HEK293 (cell line): ENCODE data around the gene ZBTB4.

Experiments
- CTCF ChIA-PET: fragments of 350-600 bp; formaldehyde crosslinking; extraction: SDS; loops from one replicate; lab custom pipeline; 2021; ENCODE audit warnings: antibody characterized with exemption; lab: Yijun Ruan, JAX
- POLR2A ChIA-PET: fragments of 300-600 bp; formaldehyde crosslinking; extraction: SDS; loops from one replicate; lab custom pipeline; 2020; ENCODE audit warnings: antibody characterized with exemption, inconsistent platforms; lab: Yijun Ruan, JAX
- H3K27ac ChIP-seq: fragments of 200-500 bp; sonication (Bioruptor generic); 2 replicates; pipeline ENCODE4 v1.5.1; 2014; ENCODE audit warnings: low read depth, low read length, control low read depth, inconsistent platforms; ENCODE audit errors: extremely low read depth
- H3K36me3 ChIP-seq, 2 experiments: fragments of 200-500 bp in 1 of 2; sonication (Bioruptor generic) in 1 of 2; 1 replicate in 1 of 2; 2 replicates in 1 of 2; pipeline ENCODE4 v1.5.1; 2014 to 2017; ENCODE audit warnings: inconsistent platforms in 2 of 2, low read length in 2 of 2; ENCODE audit not compliant: control insufficient read depth in 2 of 2, insufficient read depth in 1 of 2
- H3K4me1 ChIP-seq: fragments of 200-500 bp; sonication (Bioruptor generic); 2 replicates; pipeline ENCODE4 v1.5.1; 2014; ENCODE audit warnings: mild to moderate bottlenecking, low read length, inconsistent platforms; ENCODE audit not compliant: control insufficient read depth, insufficient read depth
- H3K4me3 ChIP-seq: 2 replicates; pipeline ENCODE4 v1.5.1; 2011; ENCODE audit warnings: low read depth, mild to moderate bottlenecking, control low read depth, low read length, moderate library complexity
- H3K9me3 ChIP-seq: fragments of 200-500 bp; sonication (Bioruptor generic); 2 replicates; pipeline ENCODE4 v1.5.1; 2014; ENCODE audit warnings: low read depth, low read length, inconsistent platforms; ENCODE audit not compliant: control insufficient read depth, insufficient read depth
- EGR2 ChIP-seq: fragments of 450-650 bp; formaldehyde crosslinking; IDR thresholded peaks from 2 replicates; pipeline ENCODE4 v1.5.1; 2016; ENCODE audit warnings: low read depth, missing biosample characterization, missing genetic modification characterization
- GLIS2 ChIP-seq: fragments of 450-650 bp; formaldehyde crosslinking; IDR thresholded peaks from 2 replicates; pipeline ENCODE4 v1.5.1; 2016; ENCODE audit warnings: missing biosample characterization, missing genetic modification characterization
- OVOL3 ChIP-seq: fragments of 450-650 bp; formaldehyde crosslinking; IDR thresholded peaks from 2 replicates; pipeline ENCODE4 v1.5.1; 2016; ENCODE audit warnings: missing biosample characterization, missing genetic modification characterization
- PRDM4 ChIP-seq: fragments of 450-650 bp; formaldehyde crosslinking; IDR thresholded peaks from 2 replicates; pipeline ENCODE4 v1.5.1; 2017; ENCODE audit warnings: missing biosample characterization, missing genetic modification characterization
- SP2 ChIP-seq: fragments of 450-650 bp; formaldehyde crosslinking; IDR thresholded peaks from 2 replicates; pipeline ENCODE4 v1.5.1; 2016; ENCODE audit warnings: missing biosample characterization, missing genetic modification characterization
- ZFHX2 ChIP-seq: fragments of 450-650 bp; formaldehyde crosslinking; conservative IDR thresholded peaks from 2 replicates; pipeline ENCODE4 v1.5.1; 2016; ENCODE audit warnings: missing biosample characterization, missing genetic modification characterization
- ZFP3 ChIP-seq: fragments of 450-650 bp; formaldehyde crosslinking; IDR thresholded peaks from 2 replicates; pipeline ENCODE4 v1.5.1; 2016; ENCODE audit warnings: low read depth, missing biosample characterization, missing genetic modification characterization
- ZNF155 ChIP-seq: fragments of 450-650 bp; formaldehyde crosslinking; IDR thresholded peaks from 2 replicates; pipeline ENCODE4 v1.5.1; 2016; ENCODE audit warnings: missing biosample characterization, missing genetic modification characterization
- ZNF24 ChIP-seq: fragments of 450-650 bp; formaldehyde crosslinking; IDR thresholded peaks from 2 replicates; pipeline ENCODE4 v1.5.1; 2016; ENCODE audit warnings: missing biosample characterization, missing genetic modification characterization
- ZNF350 ChIP-seq: fragments of 450-650 bp; formaldehyde crosslinking; IDR thresholded peaks from 2 replicates; pipeline ENCODE4 v1.5.0; 2017; ENCODE audit warnings: missing biosample characterization, mild to moderate bottlenecking, missing genetic modification characterization
- ZNF394 ChIP-seq: fragments of 450-650 bp; formaldehyde crosslinking; IDR thresholded peaks from 2 replicates; pipeline ENCODE4 v1.5.1; 2016; ENCODE audit warnings: missing biosample characterization, missing genetic modification characterization, mild to moderate bottlenecking, moderate library complexity, borderline replicate concordance
- ZNF501 ChIP-seq: fragments of 450-650 bp; formaldehyde crosslinking; IDR thresholded peaks from 2 replicates; pipeline ENCODE4 v1.5.1; 2016; ENCODE audit warnings: missing biosample characterization, missing genetic modification characterization
- ZNF514 ChIP-seq: fragments of 450-650 bp; formaldehyde crosslinking; IDR thresholded peaks from 2 replicates; pipeline ENCODE4 v1.5.1; 2016; ENCODE audit warnings: missing biosample characterization, missing genetic modification characterization
- ZNF561 ChIP-seq: fragments of 450-650 bp; IDR thresholded peaks from 2 replicates; pipeline ENCODE4 v1.5.1; 2018; ENCODE audit warnings: missing biosample characterization, missing genetic modification characterization, borderline replicate concordance
- ZNF707 ChIP-seq: fragments of 450-650 bp; formaldehyde crosslinking; IDR thresholded peaks from 2 replicates; pipeline ENCODE4 v1.5.1; 2016; ENCODE audit warnings: missing biosample characterization, missing genetic modification characterization
- TF ChIP-seq, protein P1 (sequence below): fragments of 450-650 bp; formaldehyde crosslinking; IDR thresholded peaks from 2 replicates; pipeline ENCODE4 v1.5.1; 2016; ENCODE audit warnings: missing biosample characterization, missing genetic modification characterization

The ZBTB4 gene

DNA sequence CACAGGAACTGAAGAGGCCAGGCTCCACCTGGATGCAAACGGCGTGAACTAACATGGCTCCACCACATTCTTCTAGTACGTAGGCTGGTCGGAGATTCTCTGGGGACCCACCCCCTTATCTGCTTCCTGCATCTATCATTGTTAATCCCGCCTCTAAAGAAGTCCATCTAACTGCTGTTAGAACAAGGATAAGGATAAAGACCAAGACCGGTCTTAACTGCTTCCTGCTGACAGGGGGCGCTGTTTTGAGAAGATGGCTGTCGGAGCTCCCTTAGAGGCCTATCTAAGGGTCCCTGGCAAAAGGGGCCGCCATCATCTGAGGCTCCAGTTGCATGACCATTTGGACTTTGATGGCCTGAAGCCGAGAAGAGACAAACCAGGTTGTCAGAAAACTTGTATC, 43.6 kb upstream of the ZBTB4 start (continued):
- TF ChIP-seq ZNF707 (no peak), ZNF24 (tag by site-specific recombination) (no peak), ZNF350 (tag by site-specific recombination) (no peak), ZNF514 (no peak), OVOL3 (no peak)
- TF ChIP-seq, all 188 proteins: peak for 0

DNA sequence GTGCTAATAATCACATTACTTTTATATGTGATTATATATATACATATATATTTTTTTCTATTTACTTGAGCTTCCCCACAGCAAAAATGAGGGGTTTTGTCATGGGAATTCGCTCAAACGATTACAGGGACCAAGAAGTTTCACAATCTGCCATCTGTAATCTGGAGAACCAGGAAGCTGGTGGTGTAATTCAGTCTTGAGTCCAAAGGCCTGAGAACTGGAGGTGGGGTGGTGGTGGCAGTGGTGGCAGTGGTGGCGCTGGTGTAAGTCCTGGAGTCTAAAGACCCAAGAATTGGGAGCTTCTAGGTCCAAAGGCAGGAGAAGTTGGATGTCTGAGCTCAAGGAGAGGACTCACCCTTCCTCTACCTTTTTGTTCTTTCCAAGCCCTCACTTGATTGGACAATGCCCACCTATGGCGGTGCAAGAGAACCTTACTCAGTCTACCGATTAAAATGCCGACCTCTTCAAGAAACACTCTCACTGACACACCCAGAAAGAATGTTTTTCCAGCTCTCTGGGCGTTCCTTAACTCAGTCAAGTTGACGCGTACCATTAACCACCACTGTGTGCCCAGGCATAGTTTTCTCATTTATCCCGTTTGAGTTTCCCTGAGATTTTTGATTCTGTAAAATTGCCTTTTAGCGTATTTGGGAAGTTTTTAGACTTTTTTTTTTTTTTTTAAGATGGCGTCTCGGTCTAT, 36.6 kb upstream of the ZBTB4 start:
- CTCF ChIA-PET = interaction anchor here (0.6 to 4.9 kb wide), 18 partner anchors 10 to 443 kb away, joined by 3 to 112 read pairs (median 9); partner anchors contain the start of genes SENP3, SOX15, TMEM95 and TNFSF13
- no peaks in the 10 kb centered on the region for H3K4me1 ChIP-seq
- H3K4me3 ChIP-seq = no peak overlapping the region
- no peaks in the 10 kb centered on the region for H3K9me3 ChIP-seq
- no peak overlapping the region for H3K27ac ChIP-seq
- POLR2A ChIA-PET = interaction anchor here (0.8 to 2.1 kb wide), 4 partner anchors 41 to 79 kb away, joined by 3 to 7 read pairs (median 5); partner anchors contain the start of gene MPDU1
- H3K36me3 ChIP-seq = peaks cover 34 to 43% of the 10 kb centered on the region in 2 experiments; a peak in 2 of 3 replicates
- TF ChIP-seq ZNF155 = no peak
- TF ChIP-seq ZNF561 (tag by site-specific recombination) = no peak

DNA sequence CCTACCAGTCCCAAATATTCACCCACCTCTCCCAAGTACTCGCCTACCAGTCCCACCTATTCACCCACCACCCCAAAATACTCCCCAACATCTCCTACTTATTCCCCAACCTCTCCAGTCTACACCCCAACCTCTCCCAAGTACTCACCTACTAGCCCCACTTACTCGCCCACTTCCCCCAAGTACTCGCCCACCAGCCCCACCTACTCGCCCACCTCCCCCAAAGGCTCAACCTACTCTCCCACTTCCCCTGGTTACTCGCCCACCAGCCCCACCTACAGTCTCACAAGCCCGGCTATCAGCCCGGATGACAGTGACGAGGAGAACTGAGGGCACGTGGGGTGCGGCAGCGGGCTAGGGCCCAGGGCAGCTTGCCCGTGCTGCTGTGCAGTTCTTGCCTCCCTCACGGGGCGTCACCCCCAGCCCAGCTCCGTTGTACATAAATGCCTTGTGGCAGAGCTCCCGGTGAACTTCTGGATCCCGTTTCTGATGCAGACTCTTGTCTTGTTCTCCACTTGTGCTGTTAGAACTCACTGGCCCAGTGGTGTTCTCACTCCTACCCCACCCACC, 34.5 kb upstream of the ZBTB4 start:
- POLR2A ChIA-PET = interaction anchor here (0.9 to 1.4 kb wide), 4 partner anchors 19 to 60 kb away, joined by 3 to 5 read pairs (median 3); no protein-coding TSS in a partner anchor
- Histone ChIP-seq H3K36me3 (peaks cover 55 to 64% of the 10 kb centered on the region in 2 experiments), H3K4me3 (no peak overlapping the region), H3K27ac (peak overlapping the region; percentile 37; the same call in 1 of the 2 replicates), H3K9me3 (no peaks in the 10 kb centered on the region), H3K4me1 (no peaks in the 10 kb centered on the region)
- TF ChIP-seq GLIS2 (no peak), ZNF350 (tag by site-specific recombination) (no peak), ZFHX2 (tag by site-specific recombination) (peak; percentile 99), SP2 (tag by site-specific recombination) (0 out of 2 replicates have a peak, but pooled peaks have one; percentile 5), EGR2 (tag by site-specific recombination) (peak; percentile 99), ZFP3 (tag by site-specific recombination) (no peak), ZNF501 (tag by site-specific recombination) (no peak)
- TF ChIP-seq, protein P1, sequence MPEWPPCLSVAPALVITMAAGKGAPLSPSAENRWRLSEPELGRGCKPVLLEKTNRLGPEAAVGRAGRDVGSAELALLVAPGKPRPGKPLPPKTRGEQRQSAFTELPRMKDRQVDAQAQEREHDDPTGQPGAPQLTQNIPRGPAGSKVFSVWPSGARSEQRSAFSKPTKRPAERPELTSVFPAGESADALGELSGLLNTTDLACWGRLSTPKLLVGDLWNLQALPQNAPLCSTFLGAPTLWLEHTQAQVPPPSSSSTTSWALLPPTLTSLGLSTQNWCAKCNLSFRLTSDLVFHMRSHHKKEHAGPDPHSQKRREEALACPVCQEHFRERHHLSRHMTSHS (tag by site-specific recombination) = no peak
- CTCF ChIA-PET = interaction anchor here (0.6 to 4.9 kb wide), 31 partner anchors 9 to 469 kb away, joined by 3 to 112 read pairs (median 6); partner anchors contain the start of genes SENP3, TMEM95, TNFSF13 and TP53

DNA sequence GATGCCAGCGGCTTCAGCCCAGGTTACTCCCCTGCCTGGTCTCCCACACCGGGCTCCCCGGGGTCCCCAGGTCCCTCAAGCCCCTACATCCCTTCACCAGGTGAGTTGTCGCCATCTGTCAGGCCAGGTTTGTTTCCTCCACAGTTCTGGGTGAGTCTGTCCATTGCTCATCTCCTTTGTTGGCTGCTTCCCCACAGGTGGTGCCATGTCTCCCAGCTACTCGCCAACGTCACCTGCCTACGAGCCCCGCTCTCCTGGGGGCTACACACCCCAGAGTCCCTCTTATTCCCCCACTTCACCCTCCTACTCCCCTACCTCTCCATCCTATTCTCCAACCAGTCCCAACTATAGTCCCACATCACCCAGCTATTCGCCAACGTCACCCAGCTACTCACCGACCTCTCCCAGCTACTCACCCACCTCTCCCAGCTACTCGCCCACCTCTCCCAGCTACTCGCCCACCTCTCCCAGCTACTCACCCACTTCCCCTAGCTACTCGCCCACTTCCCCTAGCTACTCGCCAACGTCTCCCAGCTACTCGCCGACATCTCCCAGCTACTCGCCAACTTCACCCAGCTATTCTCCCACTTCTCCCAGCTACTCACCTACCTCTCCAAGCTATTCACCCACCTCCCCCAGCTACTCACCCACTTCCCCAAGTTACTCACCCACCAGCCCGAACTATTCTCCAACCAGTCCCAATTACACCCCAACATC, 33.6 kb upstream of the ZBTB4 start:
- Histone ChIP-seq H3K4me1 (no peaks in the 10 kb centered on the region), H3K27ac (no peak overlapping the region)

More for the DNA sequence above, 33.6 kb upstream of the ZBTB4 start:
- ChIA-PET CTCF (interaction anchor here (0.5 to 4.9 kb wide), 11 partner anchors 10 to 970 kb away, joined by 3 to 112 read pairs (median 3); partner anchors contain the start of genes SENP3, SLC2A4 and TNFSF13), POLR2A (interaction anchor here (0.6 to 1.7 kb wide), 6 partner anchors 10 to 192 kb away, joined by 3 to 6 read pairs (median 4); partner anchors contain the start of genes EFNB3 and POLR2A)
- no peak for TF ChIP-seq PRDM4
- TF ChIP-seq ZFHX2 (tag by site-specific recombination) = peak; percentile 91
- TF ChIP-seq EGR2 (tag by site-specific recombination) = peak; percentile 97
- TF ChIP-seq ZNF394 (tag by site-specific recombination) = peak; percentile 99
- peaks cover 61 to 73% of the 10 kb centered on the region in 2 experiments for H3K36me3 ChIP-seq
- H3K9me3 ChIP-seq = no peaks in the 10 kb centered on the region
- no peak overlapping the region for H3K4me3 ChIP-seq
